ENCODE results near the gene PELI1. TPM values are rescaled to one million over a fixed set of nuclear protein-coding genes. Genes with fewer than 3 reads are reported as not detected.

Gene PELI1
- total RNA-seq, 1 experiment from 2014 or later: 61.0 TPM

DNA sequence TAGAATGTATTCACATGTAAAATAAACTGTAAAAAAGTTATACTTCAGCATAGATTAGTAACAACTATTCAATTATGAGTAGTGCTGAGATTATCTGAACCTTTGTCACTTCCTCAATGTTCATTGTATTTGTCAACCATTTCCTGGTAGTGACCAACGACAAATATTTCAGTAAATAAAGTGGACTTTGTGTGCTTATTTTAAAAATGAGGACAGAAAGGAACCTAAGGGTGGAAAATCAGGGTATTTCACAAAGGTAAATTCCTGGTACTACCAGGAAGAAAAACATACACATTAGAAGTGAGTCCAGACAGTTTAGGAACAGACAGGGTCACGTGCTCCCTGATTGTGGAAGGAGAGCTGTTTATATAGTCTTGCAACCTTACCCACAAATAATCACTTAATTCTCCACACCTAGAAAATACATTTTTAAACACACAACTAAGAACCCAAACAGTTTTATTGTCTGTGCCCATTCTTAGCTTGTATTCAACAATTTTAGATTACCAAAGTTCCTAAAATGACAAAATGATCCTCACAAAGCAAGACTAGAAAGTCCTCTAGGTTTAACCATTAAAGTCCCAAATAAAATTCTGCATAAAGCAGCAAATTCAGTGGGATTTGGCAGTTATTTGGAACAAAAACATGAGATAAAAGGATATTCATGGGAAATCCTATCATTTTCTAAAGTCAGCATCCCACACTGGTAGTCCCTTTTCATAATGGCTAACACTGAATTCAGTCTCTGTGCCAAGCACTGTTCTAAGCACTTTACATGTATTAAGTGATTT, 28.2 kb downstream of the PELI1 start:
- no peak overlapping the region for H3K4me2 ChIP-seq (ENCODE audit: insufficient read depth, insufficient read length, low read length)
- H3K14ac ChIP-seq (ENCODE audit: insufficient read depth, low read length): no peak overlapping the region
- H3K9ac ChIP-seq (ENCODE audit: extremely low read depth, insufficient read length, low read length): no peak overlapping the region
- no peak overlapping the region for H2AK5ac ChIP-seq (ENCODE audit: insufficient read length, low read length)
- no peak overlapping the region for H3K18ac ChIP-seq (ENCODE audit: insufficient read length, low read depth, low read length)
- TF ChIP-seq, protein P1, sequence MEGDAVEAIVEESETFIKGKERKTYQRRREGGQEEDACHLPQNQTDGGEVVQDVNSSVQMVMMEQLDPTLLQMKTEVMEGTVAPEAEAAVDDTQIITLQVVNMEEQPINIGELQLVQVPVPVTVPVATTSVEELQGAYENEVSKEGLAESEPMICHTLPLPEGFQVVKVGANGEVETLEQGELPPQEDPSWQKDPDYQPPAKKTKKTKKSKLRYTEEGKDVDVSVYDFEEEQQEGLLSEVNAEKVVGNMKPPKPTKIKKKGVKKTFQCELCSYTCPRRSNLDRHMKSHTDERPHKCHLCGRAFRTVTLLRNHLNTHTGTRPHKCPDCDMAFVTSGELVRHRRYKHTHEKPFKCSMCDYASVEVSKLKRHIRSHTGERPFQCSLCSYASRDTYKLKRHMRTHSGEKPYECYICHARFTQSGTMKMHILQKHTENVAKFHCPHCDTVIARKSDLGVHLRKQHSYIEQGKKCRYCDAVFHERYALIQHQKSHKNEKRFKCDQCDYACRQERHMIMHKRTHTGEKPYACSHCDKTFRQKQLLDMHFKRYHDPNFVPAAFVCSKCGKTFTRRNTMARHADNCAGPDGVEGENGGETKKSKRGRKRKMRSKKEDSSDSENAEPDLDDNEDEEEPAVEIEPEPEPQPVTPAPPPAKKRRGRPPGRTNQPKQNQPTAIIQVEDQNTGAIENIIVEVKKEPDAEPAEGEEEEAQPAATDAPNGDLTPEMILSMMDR (conservative IDR thresholded peaks at IDR 0.05): no peak
- H3T11ph ChIP-seq (ENCODE audit: low read length): no peak overlapping the region
- Mint-ChIP-seq H3K9me3 (no peaks in the 10 kb centered on the region), H3K36me3 (ENCODE audit: insufficient read depth in 1 of 3, low read depth in 3 of 3) (no peaks in the 10 kb centered on the region; a peak in 1 of 7 replicates), H3K27me3 (ENCODE audit: low read depth) (no peaks in the 10 kb centered on the region), H3K27ac (peak overlapping the region in 2 of 3 experiments; percentile 18 to 53; a peak in 2 of 7 replicates), H3K4me3 (no peak overlapping the region), H3K4me1 (peaks cover 35 to 44% of the 10 kb centered on the region in 2 experiments)
- WGBS (ENCODE audit: extremely low coverage, insufficient read length, low lambda C conversion rate): no CpG with 5 or more reads among the region's 2 CpGs
- no peak overlapping the region for H4K8ac ChIP-seq (replicated peaks; ENCODE audit: insufficient read length, low read depth, low read length)
- H3K27me3 ChIP-seq (ENCODE audit: insufficient read depth, low read length): no peaks in the 10 kb centered on the region
- H2AFZ ChIP-seq (ENCODE audit: low read length): no peak overlapping the region
- no peak overlapping the region for H3K4ac ChIP-seq (ENCODE audit: low read depth, low read length)
- H3K27ac ChIP-seq (ENCODE audit: insufficient read length, low read depth, low read length): no peak overlapping the region
- H2BK20ac ChIP-seq (ENCODE audit: low read depth, low read length, poor library complexity, severe bottlenecking): no peak overlapping the region
- no peak overlapping the region for H2BK12ac ChIP-seq (ENCODE audit: insufficient read length, low read depth, low read length)
- no peak overlapping the region for H2BK5ac ChIP-seq (ENCODE audit: insufficient read length, low read length)
- H3K9me3 ChIP-seq (ENCODE audit: control insufficient read depth, low read depth, low read length): no peaks in the 10 kb centered on the region
- H3K4me1 ChIP-seq (ENCODE audit: insufficient read depth, low read length): no peaks in the 10 kb centered on the region; the same call in 1 of the 2 replicates
- no peaks in the 10 kb centered on the region for H3K23me2 ChIP-seq (ENCODE audit: insufficient read length, low read depth, low read length, poor library complexity, severe bottlenecking)
- H4K91ac ChIP-seq (ENCODE audit: insufficient read length, low read depth, low read length): no peak overlapping the region
- no peak overlapping the region for H3K23ac ChIP-seq (ENCODE audit: insufficient read length, low read depth, low read length)
- no peak overlapping the region for H2BK15ac ChIP-seq (ENCODE audit: low read depth, low read length)
- no peak overlapping the region for H4K5ac ChIP-seq (ENCODE audit: insufficient read length, low read depth, low read length)
- no peaks in the 10 kb centered on the region for H4K20me1 ChIP-seq (ENCODE audit: control insufficient read depth, insufficient read depth, insufficient read length)
- no peak overlapping the region for H3K56ac ChIP-seq (ENCODE audit: insufficient read length, low read depth, low read length)
- H2BK120ac ChIP-seq (ENCODE audit: low read depth, low read length, poor library complexity, severe bottlenecking): no peak overlapping the region
- H3K79me1 ChIP-seq (ENCODE audit: insufficient read depth, low read depth, low read length, poor library complexity, severe bottlenecking): peaks cover 8% of the 10 kb centered on the region
- H3K79me2 ChIP-seq (ENCODE audit: insufficient read depth, low read length): peaks cover 11% of the 10 kb centered on the region; the same call in 1 of the 2 replicates
- no peak for DNase-seq

Measured in H9 (cell line).